GM18511 (cell line): Measurements from ENCODE around the gene ZNF841.
A peak's percentile ranks its signal among the peaks of the same experiment; 100 is the strongest.
"Not testable (repeated sequence)": the region's sequence is repeated elsewhere in the genome, so short reads cannot be mapped to it uniquely, and the experiment has no call there.

Source experiments
- ATAC-seq: cut with Tn5 transposase; IDR thresholded peaks from one replicate; pipeline ENCODE4 v1.9.1; 2021; ENCODE audit warnings: mild to moderate bottlenecking, moderate library complexity; ENCODE audit not compliant: unreplicated experiment

Gene ZNF841

GRCh38 chr19:52069653-52070052 is 25.9 kb downstream of the ZNF841 start:
- no peak for ATAC-seq

DNA sequence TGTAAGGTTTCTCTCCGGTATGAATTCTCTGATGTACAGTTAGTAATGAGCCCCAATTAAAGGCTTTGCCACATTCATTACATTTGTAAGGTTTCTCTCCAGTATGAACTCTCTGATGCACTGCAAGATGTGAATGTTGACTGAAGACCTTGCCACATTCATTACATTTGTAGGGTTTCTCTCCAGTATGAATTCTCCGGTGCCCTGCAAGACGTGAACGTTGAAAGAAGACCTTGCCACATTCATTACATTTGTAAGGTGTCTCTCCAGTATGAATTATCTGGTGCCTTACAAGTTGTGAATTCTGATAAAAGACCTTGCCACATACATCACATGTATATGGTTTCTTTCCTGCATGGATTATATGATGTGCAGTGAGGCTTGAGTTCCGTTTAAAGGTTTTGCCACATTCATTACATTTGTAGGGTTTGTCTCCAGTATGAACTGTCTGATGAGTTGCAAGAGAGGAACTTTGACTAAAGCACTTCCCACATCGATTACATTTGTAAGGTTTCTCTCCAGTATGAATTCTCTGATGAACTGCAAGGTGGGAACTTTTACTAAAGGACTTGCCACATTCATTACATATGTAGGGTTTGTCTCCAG is 29.2 kb downstream of the ZNF841 start:
- no peak for ATAC-seq

- no peak for ATAC-seq
Observed at GRCh38 chr19:52065399-52065798, 30.2 kb downstream of the ZNF841 start.

DNA sequence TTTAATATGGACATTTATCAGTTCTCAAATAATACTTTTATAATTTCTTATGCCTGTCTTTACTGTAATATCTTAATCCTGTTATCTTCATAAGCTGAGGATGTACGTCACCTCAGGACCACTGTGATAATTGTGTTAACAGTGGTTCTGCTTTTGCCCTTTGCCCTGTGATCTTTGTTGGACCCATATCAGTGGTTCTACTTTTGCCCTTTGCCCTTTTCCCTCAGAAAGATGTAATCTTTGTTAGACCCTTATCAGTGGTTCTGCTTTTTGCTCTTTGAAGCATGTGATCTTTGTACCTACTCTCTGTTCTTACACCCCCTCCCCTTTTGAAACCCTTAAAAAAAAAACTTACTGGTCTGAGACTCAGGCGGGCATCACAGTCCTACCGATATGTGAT is 39.1 kb downstream of the ZNF841 start:
- not testable (repeated sequence) for ATAC-seq

- not testable (repeated sequence) for ATAC-seq
Observed at GRCh38 chr19:52051736-52052135, 43.8 kb downstream of the ZNF841 start.

GRCh38 chr19:52048555-52049501 is 46.7 kb downstream of the ZNF841 start, which contains the start of gene ZNF432:
TSS of gene ZNF432 (minus strand) at chr19:52048838. CDS start at chr19:52046868, 1,970 bp downstream.
- peak; percentile 96 for ATAC-seq

DNA sequence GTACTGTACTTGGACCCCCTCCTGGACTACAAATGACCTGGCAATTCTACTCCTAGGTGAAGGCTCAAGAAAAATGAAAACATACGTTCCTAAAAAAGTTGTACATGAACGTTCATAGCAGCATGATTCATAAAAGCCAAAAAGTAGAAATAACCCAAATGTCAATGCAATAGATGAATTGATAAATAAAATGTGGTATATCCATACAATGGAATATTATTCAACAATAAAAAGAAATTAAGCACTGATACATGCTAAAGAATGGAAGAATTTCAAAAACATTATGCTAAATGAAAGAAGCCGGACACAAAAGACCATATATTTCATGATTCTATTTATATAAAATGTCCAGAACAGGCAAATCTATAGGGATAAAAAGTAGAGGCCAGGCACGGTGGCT is 56.4 kb downstream of the ZNF841 start:
- ATAC-seq, result no peak

- ATAC-seq, result no peak
Observed at GRCh38 chr19:52034051-52034728, 61.4 kb downstream of the ZNF841 start.

DNA sequence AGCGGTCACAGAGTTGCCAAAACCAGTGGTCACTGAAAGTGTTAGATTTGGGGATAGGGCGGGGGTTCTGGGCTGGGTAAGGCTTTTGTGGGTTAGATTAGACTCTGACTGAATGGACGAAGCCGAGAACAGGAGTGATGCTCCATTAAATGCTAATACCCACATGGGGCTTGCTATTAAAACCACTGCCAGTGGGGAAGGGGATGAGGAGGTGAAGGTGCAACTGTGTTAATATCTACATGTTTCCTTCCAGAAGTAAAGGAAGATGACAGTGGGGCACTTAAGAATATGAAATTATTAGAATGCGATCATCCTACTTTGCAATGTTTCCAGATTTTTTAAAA is 66.8 kb downstream of the ZNF841 start:
- peak; percentile 40 for ATAC-seq

- ATAC-seq, result peak; percentile 92
Observed at GRCh38 chr19:52028027-52028779, 67.4 kb downstream of the ZNF841 start, which contains the start of gene ZNF614. TSS of gene ZNF614 (minus strand) at chr19:52028379. CDS start at chr19:52025745, 2,634 bp downstream.

DNA sequence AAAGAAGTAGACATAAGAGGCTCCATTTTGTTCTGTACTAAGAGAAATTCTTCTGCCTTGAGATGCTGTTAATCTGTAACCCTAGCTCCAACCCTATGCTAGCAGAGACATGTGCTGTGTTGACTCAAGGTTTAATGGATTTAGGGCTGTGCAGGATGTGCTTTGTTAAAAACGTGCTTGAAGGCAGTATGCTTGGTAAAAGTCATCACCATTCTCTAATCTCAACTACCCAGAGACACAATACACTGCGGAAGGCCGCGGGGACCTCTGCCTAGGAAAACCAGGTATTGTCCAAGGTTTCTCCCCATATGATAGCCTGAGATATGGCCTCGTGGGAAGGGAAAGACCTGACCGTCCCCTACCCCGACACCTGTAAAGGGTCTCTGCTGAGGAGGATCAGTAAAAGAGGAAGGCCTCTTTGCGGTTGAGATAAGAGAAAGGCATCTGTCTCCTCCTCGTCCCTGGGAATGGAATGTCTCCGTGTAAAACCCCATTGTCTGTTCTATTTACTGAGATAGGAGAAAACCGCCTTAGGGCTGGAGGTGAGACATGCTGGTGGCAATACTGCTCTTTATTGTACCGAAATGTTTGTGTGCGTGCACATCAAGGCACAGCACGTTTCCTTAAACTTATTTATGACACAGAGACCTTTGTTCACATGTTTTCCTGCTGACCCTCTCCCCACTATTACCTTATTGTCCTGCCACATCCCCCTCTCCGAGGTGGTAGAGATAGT is 69.1 kb downstream of the ZNF841 start:
- not testable (repeated sequence) for ATAC-seq

DNA sequence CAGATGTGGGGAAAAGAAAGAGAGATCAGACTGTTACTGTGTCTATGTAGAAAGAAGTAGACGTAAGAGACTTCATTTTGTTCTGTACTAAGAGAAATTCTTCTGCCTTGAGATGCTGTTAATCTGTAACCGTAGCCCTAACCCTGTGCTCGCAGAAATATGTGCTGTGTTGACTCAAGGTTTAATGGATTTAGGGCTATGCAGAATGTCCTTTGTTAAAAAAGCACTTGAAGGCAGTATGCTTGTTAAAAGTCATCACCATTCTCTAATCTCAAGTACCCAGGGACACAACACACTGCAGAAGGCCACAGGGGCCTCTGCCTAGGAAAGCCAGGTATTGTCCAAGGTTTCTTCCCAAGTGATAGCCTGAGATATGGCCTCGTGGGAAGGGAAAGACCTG is 71.1 kb downstream of the ZNF841 start:
- not testable (repeated sequence) for ATAC-seq

DNA sequence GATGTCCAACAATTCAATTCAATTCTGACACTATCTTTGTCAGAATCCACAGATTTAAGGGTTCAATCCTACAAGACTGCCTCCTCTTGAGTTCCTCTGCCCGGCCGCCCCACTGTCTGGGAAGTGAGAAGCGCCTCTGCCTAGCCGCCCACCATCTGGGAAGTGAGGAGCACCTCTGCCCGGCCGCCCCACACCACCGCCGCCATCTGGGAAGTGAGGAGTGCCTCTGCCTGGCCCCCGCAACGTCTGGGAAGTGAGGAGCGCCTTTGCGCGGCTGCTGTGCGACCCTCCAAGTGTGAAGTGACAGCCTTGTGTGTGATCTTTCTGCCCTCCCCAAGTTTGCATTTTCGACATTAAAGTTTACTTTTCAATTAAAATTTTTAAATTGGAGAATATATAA is 73.4 kb downstream of the ZNF841 start:
- no peak for ATAC-seq

DNA sequence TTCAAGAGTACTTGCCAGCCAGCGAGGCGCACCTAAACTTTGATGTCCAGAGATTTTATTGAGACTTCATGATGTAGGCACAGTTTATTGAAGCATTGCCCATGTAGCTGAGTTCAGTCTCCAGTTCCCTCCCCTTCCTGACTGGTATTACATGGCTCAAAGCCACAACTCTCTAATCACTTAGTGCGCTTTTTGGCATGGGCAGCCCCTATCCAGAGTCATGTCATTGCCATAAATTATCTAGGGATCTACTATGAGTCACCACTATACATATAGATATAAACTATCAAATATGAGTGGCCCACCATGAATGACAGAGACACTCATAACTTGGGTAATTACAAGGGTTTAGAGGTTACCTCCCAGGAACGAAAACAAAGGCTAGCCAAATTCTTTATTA is 75.1 kb downstream of the ZNF841 start:
- no peak for ATAC-seq
